ENCODE results near the gene LYZL1. TPM values are rescaled to one million over a fixed set of nuclear protein-coding genes. Genes with fewer than 3 reads are reported as not detected.
"Not testable (repeated sequence)": the region's sequence is repeated elsewhere in the genome, so short reads cannot be mapped to it uniquely, and the experiment has no call there.

LYZL1 gene
- polyA plus RNA-seq, 1 donor from 2014 or later: not detected

GRCh38 chr10:29323367-29323766 lies 34.5 kb downstream of the LYZL1 start:
- peaks cover 28% of the 10 kb centered on the region for H3K27me3 Mint-ChIP-seq
- no peak overlapping the region for H3K27ac Mint-ChIP-seq
- H3K36me3 Mint-ChIP-seq: no peaks in the 10 kb centered on the region
- H3K4me1 Mint-ChIP-seq: no peaks in the 10 kb centered on the region
- no peaks in the 10 kb centered on the region for H3K9me3 Mint-ChIP-seq
- H3K4me3 Mint-ChIP-seq: no peak overlapping the region

GRCh38 chr10:29324220-29324841 lies 35.5 kb downstream of the LYZL1 start:
- Mint-ChIP-seq H3K27ac (no peak overlapping the region), H3K9me3 (no peaks in the 10 kb centered on the region), H3K4me3 (no peak overlapping the region), H3K27me3 (peaks cover 25% of the 10 kb centered on the region), H3K36me3 (no peaks in the 10 kb centered on the region), H3K4me1 (no peaks in the 10 kb centered on the region)

GRCh38 chr10:29326299-29326698 lies 37.4 kb downstream of the LYZL1 start:
- Mint-ChIP-seq H3K36me3 (no peaks in the 10 kb centered on the region), H3K27ac (no peak overlapping the region), H3K9me3 (peaks cover 0 to 4% (median 0%) of the 10 kb centered on the region in 3 donors), H3K4me1 (no peaks in the 10 kb centered on the region), H3K27me3 (peaks cover 14% of the 10 kb centered on the region), H3K4me3 (no peak overlapping the region)

- no peaks in the 10 kb centered on the region for H3K4me1 Mint-ChIP-seq
- peaks cover 11% of the 10 kb centered on the region for H3K27me3 Mint-ChIP-seq
- peaks cover 0 to 6% (median 0%) of the 10 kb centered on the region in 3 donors for H3K9me3 Mint-ChIP-seq
- H3K36me3 Mint-ChIP-seq: peaks cover 1% of the 10 kb centered on the region
- no peak overlapping the region for H3K27ac Mint-ChIP-seq
- no peak overlapping the region for H3K4me3 Mint-ChIP-seq
Measured at GRCh38 chr10:29326886-29327745, 38.2 kb downstream of the LYZL1 start.

GRCh38 chr10:29327746-29328102 lies 38.9 kb downstream of the LYZL1 start:
- Mint-ChIP-seq H3K9me3 (peaks cover 0 to 6% (median 0%) of the 10 kb centered on the region in 3 donors), H3K4me1 (no peaks in the 10 kb centered on the region), H3K36me3 (peaks cover 2% of the 10 kb centered on the region), H3K27ac (no peak overlapping the region), H3K27me3 (peaks cover 9% of the 10 kb centered on the region), H3K4me3 (no peak overlapping the region)

- H3K4me3 Mint-ChIP-seq: no peak overlapping the region
- peaks cover 2% of the 10 kb centered on the region for H3K36me3 Mint-ChIP-seq
- H3K27me3 Mint-ChIP-seq: peaks cover 9% of the 10 kb centered on the region
- peaks cover 0 to 9% (median 0%) of the 10 kb centered on the region in 3 donors for H3K9me3 Mint-ChIP-seq
- H3K27ac Mint-ChIP-seq: no peak overlapping the region
- H3K4me1 Mint-ChIP-seq: no peaks in the 10 kb centered on the region
Measured at GRCh38 chr10:29328983-29329382, 40.1 kb downstream of the LYZL1 start.

GRCh38 chr10:29329420-29329819 lies 40.5 kb downstream of the LYZL1 start:
- peaks cover 7% of the 10 kb centered on the region for H3K27me3 Mint-ChIP-seq
- H3K36me3 Mint-ChIP-seq: peaks cover 2% of the 10 kb centered on the region
- H3K27ac Mint-ChIP-seq: no peak overlapping the region
- peaks cover 0 to 9% (median 0%) of the 10 kb centered on the region in 3 donors for H3K9me3 Mint-ChIP-seq
- H3K4me3 Mint-ChIP-seq: no peak overlapping the region
- no peaks in the 10 kb centered on the region for H3K4me1 Mint-ChIP-seq

GRCh38 chr10:29332061-29332760 lies 43.3 kb downstream of the LYZL1 start:
- Mint-ChIP-seq H3K27me3 (peaks cover 3% of the 10 kb centered on the region), H3K9me3 (peaks cover 0 to 15% (median 5%) of the 10 kb centered on the region in 3 donors), H3K36me3 (peaks cover 2% of the 10 kb centered on the region), H3K27ac (no peak overlapping the region), H3K4me1 (no peaks in the 10 kb centered on the region), H3K4me3 (no peak overlapping the region)

- Mint-ChIP-seq H3K9me3 (peaks cover 0 to 15% (median 5%) of the 10 kb centered on the region in 3 donors), H3K27ac (no peak overlapping the region), H3K27me3 (peaks cover 3% of the 10 kb centered on the region), H3K36me3 (peaks cover 2% of the 10 kb centered on the region), H3K4me3 (no peak overlapping the region), H3K4me1 (no peaks in the 10 kb centered on the region)
Measured at GRCh38 chr10:29332761-29333148, 43.9 kb downstream of the LYZL1 start.

GRCh38 chr10:29337526-29337925 lies 48.7 kb downstream of the LYZL1 start:
- not testable (repeated sequence) for H3K4me3 Mint-ChIP-seq, H3K4me1 Mint-ChIP-seq, H3K36me3 Mint-ChIP-seq, H3K27me3 Mint-ChIP-seq, H3K27ac Mint-ChIP-seq
- peaks cover 0 to 11% (median 6%) of the 10 kb centered on the region in 3 donors for H3K9me3 Mint-ChIP-seq

- H3K36me3 Mint-ChIP-seq: no peaks in the 10 kb centered on the region
- no peak overlapping the region for H3K27ac Mint-ChIP-seq
- no peaks in the 10 kb centered on the region for H3K4me1 Mint-ChIP-seq
- H3K9me3 Mint-ChIP-seq: peaks cover 0 to 5% (median 5%) of the 10 kb centered on the region in 3 donors
- peaks cover 1% of the 10 kb centered on the region for H3K27me3 Mint-ChIP-seq
- H3K4me3 Mint-ChIP-seq: no peak overlapping the region
Measured at GRCh38 chr10:29343607-29344038, 54.8 kb downstream of the LYZL1 start.

GRCh38 chr10:29344073-29344820 lies 55.4 kb downstream of the LYZL1 start:
- no peaks in the 10 kb centered on the region for H3K4me1 Mint-ChIP-seq
- H3K36me3 Mint-ChIP-seq: no peaks in the 10 kb centered on the region
- H3K27me3 Mint-ChIP-seq: peaks cover 1% of the 10 kb centered on the region
- H3K9me3 Mint-ChIP-seq: peaks cover 0 to 5% (median 5%) of the 10 kb centered on the region in 3 donors
- no peak overlapping the region for H3K27ac Mint-ChIP-seq
- H3K4me3 Mint-ChIP-seq: no peak overlapping the region

GRCh38 chr10:29345144-29345909 lies 56.5 kb downstream of the LYZL1 start:
- Mint-ChIP-seq H3K27ac (no peak overlapping the region), H3K4me1 (no peaks in the 10 kb centered on the region), H3K36me3 (no peaks in the 10 kb centered on the region), H3K27me3 (peaks cover 3% of the 10 kb centered on the region), H3K4me3 (no peak overlapping the region), H3K9me3 (peaks cover 2 to 10% (median 5%) of the 10 kb centered on the region in 3 donors)

GRCh38 chr10:29345910-29346209 lies 57.0 kb downstream of the LYZL1 start:
- peaks cover 2 to 10% (median 5%) of the 10 kb centered on the region in 3 donors for H3K9me3 Mint-ChIP-seq

More at GRCh38 chr10:29345910-29346209, 57.0 kb downstream of the LYZL1 start:
- H3K4me3 Mint-ChIP-seq: no peak overlapping the region
- peaks cover 3% of the 10 kb centered on the region for H3K27me3 Mint-ChIP-seq
- no peaks in the 10 kb centered on the region for H3K36me3 Mint-ChIP-seq
- no peaks in the 10 kb centered on the region for H3K4me1 Mint-ChIP-seq
- no peak overlapping the region for H3K27ac Mint-ChIP-seq
